ENCODE data around the gene FASTKD1.
"Not testable (repeated sequence)": the region's sequence is repeated elsewhere in the genome, so short reads cannot be mapped to it uniquely, and the experiment has no call there.

The FASTKD1 gene

GRCh38 chr2:169585673-169586072 lies 12.0 kb upstream of the FASTKD1 start:
- H3K9me3 ChIP-seq (ENCODE audit: insufficient read depth, low read depth, low read length), result no peaks in the 10 kb centered on the region
- peak overlapping the region; percentile 94 for H3K4me3 ChIP-seq (ENCODE audit: low read length)
- no peak overlapping the region for H3K27ac ChIP-seq (ENCODE audit: low read length)
- peak overlapping the region; percentile 97 for H3K9ac ChIP-seq (ENCODE audit: low read depth, low read length)
- no peaks in the 10 kb centered on the region; the same call in 1 of the 2 replicates for H3K4me1 ChIP-seq (ENCODE audit: insufficient read depth, low read length)
- H3K36me3 ChIP-seq (ENCODE audit: insufficient read depth, low read depth, low read length), result no peaks in the 10 kb centered on the region
- H3K27me3 ChIP-seq (ENCODE audit: insufficient read depth, low read length), result no peaks in the 10 kb centered on the region

- H3K9ac ChIP-seq (ENCODE audit: low read depth, low read length), result peak within 1 kb of the TSS; percentile 97
- H3K27me3 ChIP-seq (ENCODE audit: insufficient read depth, low read length), result peaks cover 2% of the 10 kb centered on the region; the same call in 1 of the 2 replicates
- H3K4me1 ChIP-seq (ENCODE audit: insufficient read depth, low read length), result no peaks in the 10 kb centered on the region; the same call in 1 of the 2 replicates
- H3K36me3 ChIP-seq (ENCODE audit: insufficient read depth, low read depth, low read length), result no peaks in the 10 kb centered on the region
- H3K4me3 ChIP-seq (ENCODE audit: low read length), result peak within 1 kb of the TSS; percentile 94
- no peaks in the 10 kb centered on the region for H3K9me3 ChIP-seq (ENCODE audit: insufficient read depth, low read depth, low read length)
- peak within 1 kb of the TSS; percentile 96 for H3K27ac ChIP-seq (ENCODE audit: low read length)
Observed at GRCh38 chr2:169584005-169584877, 10.6 kb upstream of the FASTKD1 start, which contains the start of gene PPIG. TSS of gene PPIG (plus strand) at chr2:169584351. CDS start at chr2:169604042, 19,691 bp downstream.

- H3K27me3 ChIP-seq (ENCODE audit: insufficient read depth, low read length), result peaks cover 9% of the 10 kb centered on the region
- no peaks in the 10 kb centered on the region; the same call in 1 of the 2 replicates for H3K4me1 ChIP-seq (ENCODE audit: insufficient read depth, low read length)
- H3K9ac ChIP-seq (ENCODE audit: low read depth, low read length), result no peak overlapping the region
- no peaks in the 10 kb centered on the region for H3K9me3 ChIP-seq (ENCODE audit: insufficient read depth, low read depth, low read length)
- H3K27ac ChIP-seq (ENCODE audit: low read length), result no peak overlapping the region
- no peak overlapping the region; the same call in 1 of the 2 replicates for H3K4me3 ChIP-seq (ENCODE audit: low read length)
- H3K36me3 ChIP-seq (ENCODE audit: insufficient read depth, low read depth, low read length), result no peaks in the 10 kb centered on the region
Observed at GRCh38 chr2:169583518-169583917, 9.9 kb upstream of the FASTKD1 start.

DNA sequence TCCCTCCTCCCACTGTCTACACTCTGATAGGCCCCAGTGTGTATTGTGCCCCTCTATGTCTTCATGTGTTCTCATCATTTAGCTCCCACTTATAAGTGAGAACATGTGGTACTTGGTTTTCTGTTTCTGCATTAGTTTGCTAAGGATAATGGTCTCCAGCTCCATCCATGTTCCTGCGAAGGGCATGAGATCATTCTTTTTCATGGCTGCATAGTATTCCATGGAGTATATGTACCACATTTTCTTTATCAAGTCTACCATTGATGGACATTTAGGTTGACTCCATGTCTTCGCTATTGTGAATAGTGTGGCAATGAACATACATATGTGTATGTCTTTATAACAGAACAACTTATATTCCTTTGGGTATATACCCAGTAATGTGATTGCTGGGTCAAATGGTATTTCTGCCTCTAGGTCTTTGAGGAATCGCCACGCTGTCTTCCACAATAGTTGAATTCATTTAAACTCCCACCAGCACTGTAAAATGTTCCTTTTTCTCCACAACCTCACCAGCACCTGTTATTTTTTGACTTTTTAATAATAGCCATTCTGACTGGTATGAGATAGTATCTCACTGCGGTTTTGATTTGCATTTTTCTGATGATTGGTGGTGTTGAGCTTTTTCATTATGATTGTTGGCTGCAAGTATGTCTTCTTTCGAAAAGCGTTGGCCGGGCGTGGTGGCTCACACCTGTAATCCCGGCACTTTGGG lies 9.0 kb upstream of the FASTKD1 start:
- not testable (repeated sequence) for H3K27me3 ChIP-seq (ENCODE audit: insufficient read depth, low read length); H3K27ac ChIP-seq (ENCODE audit: low read length); H3K4me3 ChIP-seq (ENCODE audit: low read length); H3K36me3 ChIP-seq (ENCODE audit: insufficient read depth, low read depth, low read length); H3K9ac ChIP-seq (ENCODE audit: low read depth, low read length); H3K9me3 ChIP-seq (ENCODE audit: insufficient read depth, low read depth, low read length); H3K4me1 ChIP-seq (ENCODE audit: insufficient read depth, low read length)

GRCh38 chr2:169579044-169579443 lies 5.4 kb upstream of the FASTKD1 start:
- no peaks in the 10 kb centered on the region for H3K36me3 ChIP-seq (ENCODE audit: insufficient read depth, low read depth, low read length)
- no peak overlapping the region for H3K27ac ChIP-seq (ENCODE audit: low read length)
- no peak overlapping the region for H3K4me3 ChIP-seq (ENCODE audit: low read length)
- H3K9me3 ChIP-seq (ENCODE audit: insufficient read depth, low read depth, low read length), result no peaks in the 10 kb centered on the region
- H3K9ac ChIP-seq (ENCODE audit: low read depth, low read length), result no peak overlapping the region
- no peaks in the 10 kb centered on the region for H3K4me1 ChIP-seq (ENCODE audit: insufficient read depth, low read length)
- H3K27me3 ChIP-seq (ENCODE audit: insufficient read depth, low read length), result peaks cover 9% of the 10 kb centered on the region

GRCh38 chr2:169575264-169575663 lies 1.6 kb upstream of the FASTKD1 start:
- H3K27ac ChIP-seq (ENCODE audit: low read length); H3K9ac ChIP-seq (ENCODE audit: low read depth, low read length); H3K9me3 ChIP-seq (ENCODE audit: insufficient read depth, low read depth, low read length); H3K4me3 ChIP-seq (ENCODE audit: low read length); H3K36me3 ChIP-seq (ENCODE audit: insufficient read depth, low read depth, low read length); H3K27me3 ChIP-seq (ENCODE audit: insufficient read depth, low read length); H3K4me1 ChIP-seq (ENCODE audit: insufficient read depth, low read length): not testable (repeated sequence)

GRCh38 chr2:169574539-169574938 lies 874 bp upstream of the FASTKD1 start:
- not testable (repeated sequence) for H3K9me3 ChIP-seq (ENCODE audit: insufficient read depth, low read depth, low read length); H3K9ac ChIP-seq (ENCODE audit: low read depth, low read length); H3K4me1 ChIP-seq (ENCODE audit: insufficient read depth, low read length); H3K4me3 ChIP-seq (ENCODE audit: low read length); H3K36me3 ChIP-seq (ENCODE audit: insufficient read depth, low read depth, low read length); H3K27ac ChIP-seq (ENCODE audit: low read length); H3K27me3 ChIP-seq (ENCODE audit: insufficient read depth, low read length)

- no peak overlapping the region for H3K27ac ChIP-seq (ENCODE audit: low read length)
- H3K4me3 ChIP-seq (ENCODE audit: low read length), result peak overlapping the region; percentile 89; the same call in 1 of the 2 replicates
Observed at GRCh38 chr2:169573974-169574299, 272 bp upstream of the FASTKD1 start.

GRCh38 chr2:169572821-169573159 lies 875 bp downstream of the FASTKD1 start:
- peak overlapping the region; percentile 53 for H3K27ac ChIP-seq (ENCODE audit: low read length)
- H3K9ac ChIP-seq (ENCODE audit: low read depth, low read length), result peak overlapping the region; percentile 89
- no peaks in the 10 kb centered on the region for H3K9me3 ChIP-seq (ENCODE audit: insufficient read depth, low read depth, low read length)
- 0 out of 2 replicates have a peak, but pooled peaks cover 2% of the 10 kb centered on the region for H3K4me1 ChIP-seq (ENCODE audit: insufficient read depth, low read length)
- no peaks in the 10 kb centered on the region; the same call in 1 of the 2 replicates for H3K27me3 ChIP-seq (ENCODE audit: insufficient read depth, low read length)
- H3K4me3 ChIP-seq (ENCODE audit: low read length), result peak overlapping the region; percentile 89
- H3K36me3 ChIP-seq (ENCODE audit: insufficient read depth, low read depth, low read length), result peaks cover 18% of the 10 kb centered on the region; the same call in 1 of the 2 replicates

More at GRCh38 chr2:169573974-169574299, 272 bp upstream of the FASTKD1 start:
- Histone ChIP-seq H3K9me3 (ENCODE audit: insufficient read depth, low read depth, low read length) (no peaks in the 10 kb centered on the region), H3K9ac (ENCODE audit: low read depth, low read length) (no peak overlapping the region; the same call in 1 of the 2 replicates), H3K27me3 (ENCODE audit: insufficient read depth, low read length) (peaks cover 4% of the 10 kb centered on the region), H3K36me3 (ENCODE audit: insufficient read depth, low read depth, low read length) (peaks cover 12% of the 10 kb centered on the region; the same call in 1 of the 2 replicates), H3K4me1 (ENCODE audit: insufficient read depth, low read length) (0 out of 2 replicates have a peak, but pooled peaks cover 2% of the 10 kb centered on the region)

GRCh38 chr2:169572189-169572588 lies 1.5 kb downstream of the FASTKD1 start:
- Histone ChIP-seq H3K9ac (ENCODE audit: low read depth, low read length) (no peak overlapping the region), H3K9me3 (ENCODE audit: insufficient read depth, low read depth, low read length) (no peaks in the 10 kb centered on the region), H3K36me3 (ENCODE audit: insufficient read depth, low read depth, low read length) (peaks cover 22% of the 10 kb centered on the region), H3K4me3 (ENCODE audit: low read length) (peak overlapping the region; percentile 89), H3K27me3 (ENCODE audit: insufficient read depth, low read length) (no peaks in the 10 kb centered on the region), H3K27ac (ENCODE audit: low read length) (no peak overlapping the region), H3K4me1 (ENCODE audit: insufficient read depth, low read length) (0 out of 2 replicates have a peak, but pooled peaks cover 2% of the 10 kb centered on the region)

GRCh38 chr2:169571571-169571970 lies 2.1 kb downstream of the FASTKD1 start:
- Histone ChIP-seq H3K36me3 (ENCODE audit: insufficient read depth, low read depth, low read length) (peaks cover 22% of the 10 kb centered on the region), H3K4me3 (ENCODE audit: low read length) (peak overlapping the region; percentile 89; the same call in 1 of the 2 replicates), H3K9me3 (ENCODE audit: insufficient read depth, low read depth, low read length) (no peaks in the 10 kb centered on the region), H3K27me3 (ENCODE audit: insufficient read depth, low read length) (no peaks in the 10 kb centered on the region), H3K4me1 (ENCODE audit: insufficient read depth, low read length) (0 out of 2 replicates have a peak, but pooled peaks cover 2% of the 10 kb centered on the region), H3K27ac (ENCODE audit: low read length) (no peak overlapping the region), H3K9ac (ENCODE audit: low read depth, low read length) (no peak overlapping the region)
